PFSK-1 (cell line): ENCODE measurements around the gene TBC1D22A.

ENCODE experiments used
- FOXP2 ChIP-seq: optimal IDR thresholded peaks from 2 replicates; pipeline ENCODE3; 2011; ENCODE audit warnings: borderline replicate concordance, control low read depth, inconsistent platforms; ENCODE audit not compliant: insufficient read depth; ENCODE audit errors: extremely low read length, extremely low read depth
- POLR2AphosphoS5 ChIP-seq: IDR thresholded peaks from 2 replicates; pipeline ENCODE4 v1.6.1; 2012; ENCODE audit warnings: low read depth, mild to moderate bottlenecking, control low read depth, low read length, moderate library complexity
- SIN3A ChIP-seq: IDR thresholded peaks from 2 replicates; pipeline ENCODE4 v1.6.1; 2012; ENCODE audit warnings: mild to moderate bottlenecking, low read length, moderate library complexity, borderline replicate concordance; ENCODE audit not compliant: insufficient read depth
- TAF1 ChIP-seq: IDR thresholded peaks from 2 replicates; pipeline ENCODE4 v1.6.1; 2012; ENCODE audit warnings: low read length, control low read depth, borderline replicate concordance; ENCODE audit not compliant: insufficient read depth
- TF ChIP-seq, protein P1 (sequence below), 2 experiments: IDR thresholded peaks; 2 replicates each; pipeline versions ENCODE4 v1.6.1 to v1.8.0; 2011 to 2012; ENCODE audit warnings: low read depth in 2 of 2, low read length in 2 of 2, control low read depth in 1 of 2, inconsistent platforms in 1 of 2, mild to moderate bottlenecking in 1 of 2, moderate library complexity in 1 of 2; ENCODE audit not compliant: insufficient read depth in 1 of 2

Gene TBC1D22A

DNA sequence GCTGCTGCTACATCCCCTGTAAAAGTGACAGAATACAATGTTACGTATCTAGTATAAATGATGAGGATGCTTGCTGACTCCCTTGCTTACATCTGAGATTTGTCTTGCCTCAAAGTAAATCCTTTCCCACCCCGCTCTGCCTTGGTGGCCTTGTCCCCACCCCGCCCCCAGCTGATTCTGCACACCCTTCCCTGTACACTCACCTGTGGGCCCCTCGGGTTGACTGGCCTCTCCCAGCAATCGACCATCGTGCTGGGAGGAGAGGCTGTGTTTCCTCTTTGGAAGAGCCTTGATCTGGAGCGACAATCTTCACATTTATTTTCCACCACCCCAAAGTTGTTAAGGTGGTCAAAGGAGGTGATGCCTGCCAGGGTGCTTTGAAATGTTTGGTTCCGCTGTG, 249.4 kb downstream of the TBC1D22A start:
- TF ChIP-seq SIN3A, result no peak
- no peak for TF ChIP-seq POLR2AphosphoS5
- TF ChIP-seq FOXP2, result no peak
- no peak for TF ChIP-seq TAF1
- TF ChIP-seq, protein P1, sequence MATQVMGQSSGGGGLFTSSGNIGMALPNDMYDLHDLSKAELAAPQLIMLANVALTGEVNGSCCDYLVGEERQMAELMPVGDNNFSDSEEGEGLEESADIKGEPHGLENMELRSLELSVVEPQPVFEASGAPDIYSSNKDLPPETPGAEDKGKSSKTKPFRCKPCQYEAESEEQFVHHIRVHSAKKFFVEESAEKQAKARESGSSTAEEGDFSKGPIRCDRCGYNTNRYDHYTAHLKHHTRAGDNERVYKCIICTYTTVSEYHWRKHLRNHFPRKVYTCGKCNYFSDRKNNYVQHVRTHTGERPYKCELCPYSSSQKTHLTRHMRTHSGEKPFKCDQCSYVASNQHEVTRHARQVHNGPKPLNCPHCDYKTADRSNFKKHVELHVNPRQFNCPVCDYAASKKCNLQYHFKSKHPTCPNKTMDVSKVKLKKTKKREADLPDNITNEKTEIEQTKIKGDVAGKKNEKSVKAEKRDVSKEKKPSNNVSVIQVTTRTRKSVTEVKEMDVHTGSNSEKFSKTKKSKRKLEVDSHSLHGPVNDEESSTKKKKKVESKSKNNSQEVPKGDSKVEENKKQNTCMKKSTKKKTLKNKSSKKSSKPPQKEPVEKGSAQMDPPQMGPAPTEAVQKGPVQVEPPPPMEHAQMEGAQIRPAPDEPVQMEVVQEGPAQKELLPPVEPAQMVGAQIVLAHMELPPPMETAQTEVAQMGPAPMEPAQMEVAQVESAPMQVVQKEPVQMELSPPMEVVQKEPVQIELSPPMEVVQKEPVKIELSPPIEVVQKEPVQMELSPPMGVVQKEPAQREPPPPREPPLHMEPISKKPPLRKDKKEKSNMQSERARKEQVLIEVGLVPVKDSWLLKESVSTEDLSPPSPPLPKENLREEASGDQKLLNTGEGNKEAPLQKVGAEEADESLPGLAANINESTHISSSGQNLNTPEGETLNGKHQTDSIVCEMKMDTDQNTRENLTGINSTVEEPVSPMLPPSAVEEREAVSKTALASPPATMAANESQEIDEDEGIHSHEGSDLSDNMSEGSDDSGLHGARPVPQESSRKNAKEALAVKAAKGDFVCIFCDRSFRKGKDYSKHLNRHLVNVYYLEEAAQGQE (IDR thresholded peaks at IDR 0.05; ENCODE audit: insufficient read depth in 1 of 2, low read depth in 2 of 2, low read length in 2 of 2), result no peak

DNA sequence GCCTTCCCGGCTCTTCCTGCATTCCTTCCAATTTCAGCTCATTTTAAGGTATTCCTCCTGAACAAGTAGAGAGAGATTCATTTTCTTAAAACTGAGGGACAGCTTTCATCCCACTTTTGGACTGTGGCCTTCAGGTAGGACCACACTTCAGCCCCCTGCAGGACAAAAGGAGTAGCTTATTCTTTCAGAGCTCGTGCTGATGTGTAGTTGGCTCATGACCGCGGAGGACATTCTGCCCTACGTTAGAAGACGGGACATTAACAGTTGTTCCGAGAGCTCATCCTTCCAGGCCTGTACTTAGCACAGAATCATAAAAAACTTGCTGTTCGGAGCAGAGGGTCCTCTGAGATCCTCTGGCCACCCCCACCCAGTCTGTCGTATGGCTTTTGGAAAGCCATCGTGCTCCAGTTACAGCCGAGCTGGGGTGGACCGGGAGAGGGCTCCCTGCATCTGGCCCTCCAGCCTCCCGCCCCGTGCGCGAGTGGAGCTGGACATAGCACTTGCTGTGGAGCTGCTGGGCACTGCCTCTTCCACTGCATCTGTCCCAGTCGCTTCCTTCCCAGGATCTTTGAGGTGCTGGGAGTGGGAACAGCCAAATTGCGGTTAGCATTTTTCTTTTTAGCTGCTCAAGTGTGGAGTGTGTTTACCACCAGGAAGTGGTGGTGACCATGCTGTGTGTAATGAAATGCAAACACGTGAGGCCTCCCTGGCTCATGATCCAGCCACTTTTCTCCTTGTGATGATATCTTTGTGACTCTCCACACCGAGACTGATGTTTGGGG, 250.3 kb downstream of the TBC1D22A start:
- TF ChIP-seq TAF1, result no peak
- TF ChIP-seq FOXP2, result no peak
- TF ChIP-seq, protein P1 (IDR thresholded peaks at IDR 0.05; ENCODE audit: insufficient read depth in 1 of 2, low read depth in 2 of 2, low read length in 2 of 2), result no peak
- no peak for TF ChIP-seq POLR2AphosphoS5
- no peak for TF ChIP-seq SIN3A

DNA sequence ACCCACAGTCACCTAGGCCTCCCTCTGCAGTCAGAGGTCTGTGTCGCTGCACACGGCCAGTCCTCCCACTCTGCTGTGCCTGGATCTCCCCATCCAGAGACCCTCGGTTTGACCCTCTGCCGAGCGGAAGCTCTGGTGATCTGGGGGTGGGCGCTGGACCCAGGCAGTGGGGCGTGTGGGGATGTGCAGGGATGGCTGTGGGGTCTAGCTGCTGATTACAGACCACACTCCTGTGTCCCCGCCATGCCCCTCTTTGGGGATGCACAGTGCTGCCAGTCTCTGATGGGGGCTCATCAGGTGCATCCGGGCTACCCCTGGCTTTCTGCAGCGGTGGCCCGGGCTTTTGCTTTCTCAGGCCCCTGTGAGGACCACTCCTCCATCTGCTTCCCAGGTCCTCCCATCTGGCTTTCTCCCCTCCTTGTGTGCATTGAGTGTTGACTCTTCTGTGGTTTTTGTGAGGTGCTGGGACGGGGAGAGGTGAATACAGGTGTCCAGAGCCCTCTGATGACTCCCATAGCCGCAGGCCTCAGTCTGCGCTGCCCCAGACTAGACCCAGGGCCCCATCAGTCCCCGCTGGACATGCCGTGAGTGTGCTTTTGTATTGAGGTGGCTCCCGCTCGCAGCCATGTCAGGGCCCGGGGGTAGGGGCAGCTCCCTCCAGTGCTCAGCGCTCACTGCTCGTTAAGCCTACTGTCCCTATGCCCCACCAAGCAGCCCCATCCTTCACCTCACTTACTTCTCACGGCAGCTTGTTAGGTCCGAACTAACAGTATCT, 251.6 kb downstream of the TBC1D22A start:
- TF ChIP-seq POLR2AphosphoS5 (no peak), TAF1 (no peak), SIN3A (no peak), FOXP2 (no peak)
- TF ChIP-seq, protein P1 (IDR thresholded peaks at IDR 0.05; ENCODE audit: insufficient read depth in 1 of 2, low read depth in 2 of 2, low read length in 2 of 2), result no peak

DNA sequence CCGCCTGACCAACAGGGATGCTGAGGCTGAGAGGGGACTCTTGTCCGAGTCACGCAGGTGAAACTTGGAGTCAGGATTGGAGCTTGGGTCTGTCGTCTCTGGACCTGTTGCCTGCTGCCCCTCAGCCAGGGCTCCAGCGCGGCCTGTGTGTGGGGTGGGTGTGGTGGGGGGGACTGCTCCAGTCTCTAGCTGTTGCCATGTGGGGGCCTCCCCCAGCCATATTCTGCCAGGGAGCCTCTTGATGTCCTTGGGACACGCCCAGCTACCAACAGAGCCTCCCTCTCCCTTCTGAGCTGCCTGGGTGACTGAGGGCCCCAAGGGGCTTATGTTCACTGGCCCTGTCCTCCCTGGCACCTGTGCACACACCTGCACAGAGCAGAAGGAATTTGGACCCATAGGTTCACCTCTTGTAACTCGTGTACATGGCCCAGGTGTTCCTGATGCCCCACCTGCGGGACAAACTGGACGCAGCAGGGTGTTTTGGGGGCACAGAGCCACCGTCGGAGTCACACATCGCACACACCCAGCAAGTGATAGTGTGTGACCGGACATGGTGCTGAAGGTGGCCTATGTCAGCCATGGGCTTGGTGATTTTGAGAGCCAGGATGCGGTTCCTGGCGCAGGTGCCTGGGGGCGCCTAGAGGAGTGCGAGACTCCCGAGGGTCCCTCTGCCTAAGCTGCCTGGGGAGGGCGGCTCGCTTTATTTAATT, 252.3 kb downstream of the TBC1D22A start:
- TF ChIP-seq TAF1, result no peak
- TF ChIP-seq SIN3A, result no peak
- TF ChIP-seq POLR2AphosphoS5, result no peak
- TF ChIP-seq, protein P1 (IDR thresholded peaks at IDR 0.05; ENCODE audit: insufficient read depth in 1 of 2, low read depth in 2 of 2, low read length in 2 of 2), result no peak
- TF ChIP-seq FOXP2, result no peak
